Neural progenitor cell (in vitro differentiated cells): ENCODE data around the gene SIPA1. TPM values are rescaled to one million over a fixed set of nuclear protein-coding genes. Genes with fewer than 3 reads are reported as not detected.

ENCODE experiments used
- DNase-seq: peaks from one replicate; pipeline ENCODE4 v3.0.0-alpha.2; 2016; ENCODE audit warnings: low spot score
- H2AFZ ChIP-seq: fragments of 200-600 bp; sonication (generic); replicated peaks from 2 replicates; pipeline ENCODE4 v1.6.1; 2016; ENCODE audit warnings: antibody characterized with exemption
- H3F3A ChIP-seq: fragments of 200-600 bp; sonication (generic); 2 replicates; pipeline ENCODE4 v1.6.1; 2016; ENCODE audit warnings: antibody characterized with exemption, low read depth
- H3K27ac ChIP-seq: fragments of 200-600 bp; sonication (generic); 2 replicates; pipeline ENCODE4 v1.5.1; 2016; ENCODE audit warnings: mild to moderate bottlenecking
- H3K27me3 ChIP-seq: fragments of 200-600 bp; sonication (generic); 2 replicates; pipeline ENCODE4 v1.6.1; 2016; ENCODE audit warnings: mild to moderate bottlenecking, moderate library complexity
- H3K36me3 ChIP-seq: fragments of 200-600 bp; sonication (generic); 2 replicates; pipeline ENCODE4 v1.5.1; 2016
- H3K4me1 ChIP-seq: fragments of 200-600 bp; sonication (generic); 2 replicates; pipeline ENCODE4 v1.6.1; 2016; ENCODE audit warnings: mixed run types
- H3K4me2 ChIP-seq: fragments of 200-600 bp; sonication (generic); 2 replicates; pipeline ENCODE4 v1.6.1; 2016
- H3K4me3 ChIP-seq: fragments of 200-600 bp; sonication (generic); 2 replicates; pipeline ENCODE4 v1.5.1; 2016
- H3K79me2 ChIP-seq: fragments of 200-600 bp; sonication (generic); 2 replicates; pipeline ENCODE4 v1.6.1; 2016; ENCODE audit warnings: low read depth
- H3K9ac ChIP-seq: fragments of 200-600 bp; sonication (generic); 2 replicates; pipeline ENCODE4 v1.6.1; 2016
- H3K9me3 ChIP-seq: fragments of 200-600 bp; sonication (generic); 2 replicates; pipeline ENCODE4 v1.5.1; 2016; ENCODE audit warnings: low read depth
- H4K20me1 ChIP-seq: fragments of 200-600 bp; sonication (generic); 2 replicates; pipeline ENCODE4 v1.6.1; 2016; ENCODE audit warnings: low read depth
- H3K27ac Mint-ChIP-seq: 3 replicates; pipeline ENCODE4 v1.8.0; 2021; ENCODE audit warnings: mixed read lengths
- H3K27me3 Mint-ChIP-seq: 2 replicates; pipeline ENCODE4 v1.8.0; 2022; ENCODE audit warnings: low read depth, mild to moderate bottlenecking, inconsistent platforms, moderate library complexity, mixed read lengths; ENCODE audit not compliant: insufficient read depth
- H3K36me3 Mint-ChIP-seq: 3 replicates; pipeline ENCODE4 v1.8.0; 2021; ENCODE audit warnings: mixed read lengths
- H3K4me1 Mint-ChIP-seq: 3 replicates; pipeline ENCODE4 v1.8.0; 2021; ENCODE audit warnings: mixed read lengths
- H3K4me3 Mint-ChIP-seq: 3 replicates; pipeline ENCODE4 v1.8.0; 2021; ENCODE audit warnings: mild to moderate bottlenecking, moderate library complexity, mixed read lengths
- H3K9me3 Mint-ChIP-seq: 3 replicates; pipeline ENCODE4 v1.8.0; 2020; ENCODE audit warnings: mixed read lengths
- EZH2 ChIP-seq: fragments of 200-600 bp; sonication (generic); IDR thresholded peaks from 2 replicates; pipeline ENCODE4 v1.6.1; 2017; ENCODE audit warnings: antibody characterized with exemption, mild to moderate bottlenecking, moderate library complexity
- EZH2phosphoT487 ChIP-seq: fragments of 200-600 bp; sonication (generic); IDR thresholded peaks from 2 replicates; pipeline ENCODE4 v1.6.1; 2017; ENCODE audit warnings: antibody characterized with exemption
- total RNA-seq: library from RNA; depleted of rRNA; stranded (reverse); fragments of >200 nt; gene quantifications from 2 replicates; pipeline ENCODE4 v1.2.3, GENCODE V29; 2015; ENCODE audit warnings: low replicate concordance
- TF ChIP-seq, protein P1 (sequence below): fragments of 200-600 bp; sonication (generic); IDR thresholded peaks from 2 replicates; pipeline ENCODE4 v1.5.1; 2017; ENCODE audit warnings: antibody characterized with exemption, mild to moderate bottlenecking

SIPA1 gene
- total RNA-seq, 1 donor from 2014 or later: 4.7 TPM

DNA sequence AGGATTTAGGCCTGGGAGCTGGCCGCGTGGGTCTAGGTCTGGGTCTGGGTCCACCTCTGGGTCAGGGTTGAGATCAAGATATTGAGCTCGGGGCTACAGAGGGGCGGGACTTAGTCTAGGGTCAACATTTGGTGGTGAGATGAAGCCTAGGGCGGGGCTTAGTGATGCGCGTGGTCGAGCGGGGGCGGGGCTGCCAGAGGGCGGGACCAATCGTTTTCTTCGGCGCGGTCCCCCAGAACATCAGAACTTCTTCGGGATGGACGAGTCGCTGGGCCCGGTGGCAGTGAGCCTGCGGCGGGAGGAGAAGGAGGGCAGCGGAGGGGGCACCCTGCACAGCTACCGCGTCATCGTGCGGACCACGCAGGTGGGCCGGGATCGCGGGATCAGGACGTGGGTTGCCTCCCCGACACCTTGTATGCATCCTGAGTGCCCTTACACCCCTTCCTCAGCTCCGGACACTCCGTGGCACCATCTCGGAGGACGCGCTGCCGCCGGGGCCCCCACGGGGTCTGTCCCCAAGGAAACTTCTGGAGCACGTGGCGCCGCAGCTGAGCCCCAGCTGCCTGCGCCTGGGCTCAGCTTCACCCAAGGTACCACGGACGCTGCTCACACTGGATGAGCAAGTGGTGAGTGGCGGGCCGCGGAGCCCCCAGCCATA, 4.2 kb downstream of the SIPA1 start:
- H3K27ac ChIP-seq: no peak overlapping the region
- Mint-ChIP-seq H3K4me1 (peaks cover 27% of the 10 kb centered on the region), H3K4me3 (peak overlapping the region; percentile 21), H3K9me3 (no peaks in the 10 kb centered on the region), H3K27ac (peak overlapping the region; percentile 21), H3K27me3 (peaks cover 7% of the 10 kb centered on the region), H3K36me3 (no peaks in the 10 kb centered on the region)
- H3K4me2 ChIP-seq: peak overlapping the region; percentile 69
- peaks cover 5% of the 10 kb centered on the region for H4K20me1 ChIP-seq
- no peak overlapping the region for H3K9ac ChIP-seq
- DNase-seq: peak; percentile 62
- H3K9me3 ChIP-seq: no peaks in the 10 kb centered on the region
- no peak for TF ChIP-seq EZH2phosphoT487
- TF ChIP-seq, protein P1, sequence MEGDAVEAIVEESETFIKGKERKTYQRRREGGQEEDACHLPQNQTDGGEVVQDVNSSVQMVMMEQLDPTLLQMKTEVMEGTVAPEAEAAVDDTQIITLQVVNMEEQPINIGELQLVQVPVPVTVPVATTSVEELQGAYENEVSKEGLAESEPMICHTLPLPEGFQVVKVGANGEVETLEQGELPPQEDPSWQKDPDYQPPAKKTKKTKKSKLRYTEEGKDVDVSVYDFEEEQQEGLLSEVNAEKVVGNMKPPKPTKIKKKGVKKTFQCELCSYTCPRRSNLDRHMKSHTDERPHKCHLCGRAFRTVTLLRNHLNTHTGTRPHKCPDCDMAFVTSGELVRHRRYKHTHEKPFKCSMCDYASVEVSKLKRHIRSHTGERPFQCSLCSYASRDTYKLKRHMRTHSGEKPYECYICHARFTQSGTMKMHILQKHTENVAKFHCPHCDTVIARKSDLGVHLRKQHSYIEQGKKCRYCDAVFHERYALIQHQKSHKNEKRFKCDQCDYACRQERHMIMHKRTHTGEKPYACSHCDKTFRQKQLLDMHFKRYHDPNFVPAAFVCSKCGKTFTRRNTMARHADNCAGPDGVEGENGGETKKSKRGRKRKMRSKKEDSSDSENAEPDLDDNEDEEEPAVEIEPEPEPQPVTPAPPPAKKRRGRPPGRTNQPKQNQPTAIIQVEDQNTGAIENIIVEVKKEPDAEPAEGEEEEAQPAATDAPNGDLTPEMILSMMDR: no peak
- TF ChIP-seq EZH2: no peak
- H2AFZ ChIP-seq: no peak overlapping the region
- peaks cover 18% of the 10 kb centered on the region for H3F3A ChIP-seq
- no peaks in the 10 kb centered on the region for H3K79me2 ChIP-seq
- peaks cover 19% of the 10 kb centered on the region for H3K27me3 ChIP-seq
- H3K36me3 ChIP-seq: no peaks in the 10 kb centered on the region
- peak overlapping the region; percentile 28 for H3K4me3 ChIP-seq
- peaks cover 13% of the 10 kb centered on the region for H3K4me1 ChIP-seq

DNA sequence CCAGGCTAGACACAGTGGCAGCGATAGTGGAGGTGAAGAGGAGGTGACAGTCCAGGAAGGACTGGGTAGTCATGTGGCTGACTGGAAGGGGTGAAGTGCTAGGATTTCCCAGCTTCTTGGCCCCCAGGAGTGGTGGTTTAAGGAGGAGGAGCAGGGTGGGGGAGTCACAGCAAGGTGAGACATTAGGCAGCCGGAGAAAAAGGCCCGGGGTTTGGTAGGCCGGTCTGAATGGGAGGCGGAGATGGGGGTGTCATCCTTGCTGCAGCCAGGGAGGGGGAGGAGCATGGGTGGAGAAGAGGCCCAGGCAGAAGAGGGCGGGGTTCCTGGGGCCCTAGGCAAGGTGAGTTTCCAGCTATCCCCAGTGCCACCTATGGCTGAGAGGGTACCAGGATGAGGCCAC, 6.1 kb downstream of the SIPA1 start:
- Mint-ChIP-seq H3K4me1 (peaks cover 17% of the 10 kb centered on the region), H3K9me3 (no peaks in the 10 kb centered on the region), H3K27me3 (peaks cover 10% of the 10 kb centered on the region), H3K27ac (peak overlapping the region; percentile 78), H3K4me3 (no peak overlapping the region), H3K36me3 (peaks cover 2% of the 10 kb centered on the region)
- Histone ChIP-seq H3K9me3 (no peaks in the 10 kb centered on the region), H3K27ac (no peak overlapping the region), H4K20me1 (peaks cover 6% of the 10 kb centered on the region), H3K36me3 (no peaks in the 10 kb centered on the region), H3K79me2 (no peaks in the 10 kb centered on the region), H3K4me3 (no peak overlapping the region), H3F3A (peaks cover under 1% of the 10 kb centered on the region), H3K9ac (no peak overlapping the region), H3K27me3 (peaks cover 34% of the 10 kb centered on the region), H3K4me1 (no peaks in the 10 kb centered on the region), H3K4me2 (no peak overlapping the region), H2AFZ (no peak overlapping the region)
- DNase-seq: no peak
- TF ChIP-seq EZH2phosphoT487 (no peak), EZH2 (no peak)
- TF ChIP-seq, protein P1: no peak

DNA sequence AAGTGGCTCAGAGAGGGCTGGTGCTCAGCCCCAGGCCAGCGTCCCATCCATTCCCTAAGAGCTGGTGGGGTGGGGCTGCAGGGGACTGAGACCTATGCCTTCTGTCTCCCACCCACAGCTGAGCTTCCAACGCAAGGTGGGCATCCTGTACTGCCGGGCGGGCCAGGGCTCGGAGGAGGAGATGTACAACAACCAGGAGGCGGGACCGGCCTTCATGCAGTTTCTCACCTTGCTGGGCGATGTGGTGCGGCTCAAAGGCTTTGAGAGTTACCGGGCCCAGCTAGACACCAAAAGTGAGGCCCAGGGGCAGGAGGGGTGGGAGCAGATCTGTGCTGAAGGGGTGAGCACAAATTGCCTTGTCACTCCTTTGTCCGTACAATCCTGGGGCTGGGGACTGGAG, 6.9 kb downstream of the SIPA1 start:
- Histone ChIP-seq H2AFZ (no peak overlapping the region), H3K27me3 (peaks cover 34% of the 10 kb centered on the region), H3K79me2 (no peaks in the 10 kb centered on the region), H3K27ac (no peak overlapping the region), H3K36me3 (no peaks in the 10 kb centered on the region), H4K20me1 (peaks cover 6% of the 10 kb centered on the region), H3K4me3 (no peak overlapping the region), H3K4me2 (no peak overlapping the region), H3F3A (no peaks in the 10 kb centered on the region), H3K4me1 (no peaks in the 10 kb centered on the region), H3K9ac (no peak overlapping the region), H3K9me3 (no peaks in the 10 kb centered on the region)
- H3K4me3 Mint-ChIP-seq: no peak overlapping the region
- no peak overlapping the region for H3K27ac Mint-ChIP-seq
- H3K9me3 Mint-ChIP-seq: no peaks in the 10 kb centered on the region
- TF ChIP-seq EZH2 (no peak), EZH2phosphoT487 (no peak)
- TF ChIP-seq, protein P1: no peak
- peaks cover 10% of the 10 kb centered on the region for H3K27me3 Mint-ChIP-seq
- peaks cover 2% of the 10 kb centered on the region for H3K36me3 Mint-ChIP-seq
- no peak for DNase-seq
- H3K4me1 Mint-ChIP-seq: peaks cover 16% of the 10 kb centered on the region
